Measurements from ENCODE around the gene CRYZL1. TPM values are rescaled to one million over a fixed set of nuclear protein-coding genes. Genes with fewer than 3 reads are reported as not detected.
A peak's percentile ranks its signal among the peaks of the same experiment; 100 is the strongest.

The CRYZL1 gene
- total RNA-seq, 1 donor from 2014 or later, result 43.6 TPM

GRCh38 chr21:33598051-33598450, 43.5 kb downstream of the CRYZL1 start:
- TF ChIP-seq CTCF (IDR thresholded peaks at IDR 0.05), result no peak
- Mint-ChIP-seq H3K4me1 (ENCODE audit: unreplicated experiment) (no peaks in the 10 kb centered on the region), H3K9me3 (ENCODE audit: unreplicated experiment) (no peaks in the 10 kb centered on the region), H3K27ac (ENCODE audit: unreplicated experiment) (no peak overlapping the region), H3K36me3 (ENCODE audit: unreplicated experiment) (peaks cover 33% of the 10 kb centered on the region), H3K27me3 (ENCODE audit: unreplicated experiment) (no peaks in the 10 kb centered on the region), H3K4me3 (ENCODE audit: unreplicated experiment) (no peak overlapping the region)
- DNase-seq (ENCODE audit: extremely low spot score, unreplicated experiment), result no peak

DNA sequence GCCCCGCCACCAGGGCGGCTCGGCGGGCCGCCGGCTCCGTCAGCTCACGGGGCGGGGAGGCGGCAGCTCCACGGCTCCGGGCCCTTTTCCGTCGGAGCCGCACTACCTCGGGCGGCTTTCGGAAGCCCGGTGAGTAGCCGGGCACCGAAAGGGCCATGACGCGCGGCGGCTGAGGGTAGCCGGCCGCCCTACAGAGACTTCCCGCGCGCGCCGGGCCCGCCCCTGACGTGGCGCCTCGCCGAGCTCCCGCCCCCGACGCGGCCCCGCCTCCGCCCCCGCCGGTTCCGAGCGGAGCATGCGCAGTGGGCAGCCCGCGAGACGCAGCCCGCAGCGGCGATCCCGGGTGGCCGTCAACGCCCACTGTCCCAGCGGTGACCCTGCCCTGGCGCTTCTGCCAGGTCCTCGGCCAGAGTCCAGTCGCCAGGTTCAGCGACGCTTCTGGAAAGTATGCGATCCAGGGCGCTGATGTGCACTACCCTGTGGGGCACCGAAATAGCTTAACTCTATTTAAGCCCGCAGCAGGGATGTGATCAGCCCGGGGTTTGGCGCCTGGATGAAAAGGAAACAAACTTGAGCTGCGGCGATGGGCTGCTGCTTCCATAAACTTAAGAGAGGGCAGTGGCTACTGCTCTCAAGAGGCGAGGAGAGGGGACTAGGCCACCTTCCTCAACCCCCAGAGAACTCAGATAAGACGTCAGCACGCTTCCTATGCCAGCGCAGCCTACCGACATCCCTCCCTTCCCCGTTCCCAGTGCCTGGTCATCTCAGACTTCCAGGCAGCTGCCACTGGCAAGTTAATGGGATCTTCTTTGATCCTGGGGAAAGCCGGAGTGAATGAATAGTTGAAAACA, 52.8 kb downstream of the CRYZL1 start, which contains the start of gene DONSON:
Gene DONSON (minus strand): TSS at position 200 of the 851 bp plus-strand sequence. CDS start 43 bp downstream, at position 157.
- DNase-seq (ENCODE audit: extremely low spot score, unreplicated experiment), result peak; percentile 97
- H3K27me3 Mint-ChIP-seq (ENCODE audit: unreplicated experiment), result no peaks in the 10 kb centered on the region
- H3K4me3 Mint-ChIP-seq (ENCODE audit: unreplicated experiment), result peak within 1 kb of the TSS; percentile 92
- TF ChIP-seq CTCF (IDR thresholded peaks at IDR 0.05), result no peak
- H3K4me1 Mint-ChIP-seq (ENCODE audit: unreplicated experiment), result peaks cover 29% of the 10 kb centered on the region
- H3K36me3 Mint-ChIP-seq (ENCODE audit: unreplicated experiment), result peaks cover 7% of the 10 kb centered on the region
- H3K27ac Mint-ChIP-seq (ENCODE audit: unreplicated experiment), result peak within 1 kb of the TSS; percentile 95
- H3K9me3 Mint-ChIP-seq (ENCODE audit: unreplicated experiment), result no peaks in the 10 kb centered on the region

DNA sequence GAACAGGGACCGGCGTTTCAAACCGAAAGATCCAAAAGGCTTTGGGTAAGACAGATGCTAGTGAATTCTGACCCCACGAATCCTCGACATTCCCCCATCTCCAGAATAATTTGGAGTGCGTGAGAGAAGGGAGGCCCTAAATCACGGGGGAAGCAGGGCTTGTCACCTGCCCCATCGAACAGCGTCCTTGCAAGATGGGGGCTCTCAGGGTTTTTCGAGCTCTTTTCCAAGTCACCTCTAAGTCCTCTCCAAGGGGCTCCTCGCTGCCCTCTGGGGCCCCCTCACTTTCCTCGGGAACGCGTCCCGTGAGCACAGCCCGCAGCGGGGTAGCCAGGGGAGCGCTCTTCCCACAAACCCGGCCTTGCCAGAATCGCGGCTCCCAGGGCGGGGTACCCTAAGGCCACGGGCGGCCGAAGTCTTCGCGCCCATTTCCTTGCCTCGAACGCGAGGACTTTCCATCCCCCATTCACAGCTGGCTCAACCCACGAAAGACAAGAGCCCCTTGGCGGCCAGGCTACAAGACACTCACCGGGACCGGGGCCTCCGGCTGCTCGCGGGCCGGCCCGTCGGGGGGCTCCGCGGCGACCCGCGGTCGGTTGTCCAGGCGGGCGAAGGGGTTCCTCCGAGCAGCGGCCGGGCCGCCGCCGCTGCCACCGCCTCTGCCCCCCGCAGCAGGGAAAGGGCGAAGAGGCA, 53.6 kb downstream of the CRYZL1 start:
- peak overlapping the region; percentile 87 for H3K27ac Mint-ChIP-seq (ENCODE audit: unreplicated experiment)
- H3K9me3 Mint-ChIP-seq (ENCODE audit: unreplicated experiment), result no peaks in the 10 kb centered on the region
- peak overlapping the region; percentile 92 for H3K4me3 Mint-ChIP-seq (ENCODE audit: unreplicated experiment)
- peak; percentile 87 for DNase-seq (ENCODE audit: extremely low spot score, unreplicated experiment)
- TF ChIP-seq CTCF (IDR thresholded peaks at IDR 0.05), result no peak
- H3K27me3 Mint-ChIP-seq (ENCODE audit: unreplicated experiment), result no peaks in the 10 kb centered on the region
- H3K4me1 Mint-ChIP-seq (ENCODE audit: unreplicated experiment), result peaks cover 29% of the 10 kb centered on the region
- H3K36me3 Mint-ChIP-seq (ENCODE audit: unreplicated experiment), result peaks cover 6% of the 10 kb centered on the region

DNA sequence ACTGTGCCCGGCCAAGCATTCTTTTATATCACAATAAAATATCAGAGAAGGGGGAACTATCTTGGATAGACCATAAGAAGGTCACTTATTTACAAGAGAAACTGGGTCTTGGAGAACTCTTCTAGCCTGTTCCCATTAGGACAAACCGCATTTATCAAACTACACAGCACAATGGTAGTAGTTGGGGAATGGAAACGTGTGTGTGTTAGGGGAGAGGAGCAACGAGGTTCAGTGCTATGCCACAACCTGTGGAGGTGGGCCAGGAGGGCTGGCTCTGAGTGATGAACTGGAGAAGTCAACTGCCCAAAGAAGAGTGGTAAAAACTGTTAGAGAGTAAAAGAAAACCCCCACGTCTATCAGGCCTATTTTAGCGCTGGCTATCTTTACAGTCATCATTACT, 54.6 kb downstream of the CRYZL1 start:
- H3K27me3 Mint-ChIP-seq (ENCODE audit: unreplicated experiment), result no peaks in the 10 kb centered on the region
- H3K36me3 Mint-ChIP-seq (ENCODE audit: unreplicated experiment), result peaks cover 2% of the 10 kb centered on the region
- no peak overlapping the region for H3K27ac Mint-ChIP-seq (ENCODE audit: unreplicated experiment)
- no peaks in the 10 kb centered on the region for H3K9me3 Mint-ChIP-seq (ENCODE audit: unreplicated experiment)
- no peak for DNase-seq (ENCODE audit: extremely low spot score, unreplicated experiment)
- peaks cover 29% of the 10 kb centered on the region for H3K4me1 Mint-ChIP-seq (ENCODE audit: unreplicated experiment)
- H3K4me3 Mint-ChIP-seq (ENCODE audit: unreplicated experiment), result peak overlapping the region; percentile 45
- no peak for TF ChIP-seq CTCF (IDR thresholded peaks at IDR 0.05)

DNA sequence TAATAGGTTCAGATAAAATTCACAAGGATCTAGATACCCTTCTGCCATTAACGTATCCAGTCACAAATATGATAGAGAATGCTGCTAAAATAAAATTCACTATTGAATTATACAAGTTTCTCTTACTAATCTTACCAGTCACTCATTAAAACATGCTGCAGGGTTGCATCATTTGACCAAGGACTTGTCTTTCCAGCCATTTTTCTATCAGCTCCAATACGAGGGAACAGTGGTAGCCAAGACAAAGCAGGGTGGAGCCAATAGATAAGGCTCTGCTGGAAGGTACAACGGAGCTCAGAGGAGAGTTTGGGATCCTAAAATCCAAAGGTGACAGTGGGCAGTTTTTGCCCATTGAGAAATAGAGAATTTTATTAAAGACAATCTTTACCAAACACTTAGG, 57.1 kb downstream of the CRYZL1 start:
- Mint-ChIP-seq H3K36me3 (ENCODE audit: unreplicated experiment) (peaks cover 4% of the 10 kb centered on the region), H3K27ac (ENCODE audit: unreplicated experiment) (no peak overlapping the region)

More for the DNA sequence above, 57.1 kb downstream of the CRYZL1 start:
- no peaks in the 10 kb centered on the region for H3K27me3 Mint-ChIP-seq (ENCODE audit: unreplicated experiment)
- no peaks in the 10 kb centered on the region for H3K9me3 Mint-ChIP-seq (ENCODE audit: unreplicated experiment)
- H3K4me3 Mint-ChIP-seq (ENCODE audit: unreplicated experiment), result no peak overlapping the region
- no peak for DNase-seq (ENCODE audit: extremely low spot score, unreplicated experiment)
- no peak for TF ChIP-seq CTCF (IDR thresholded peaks at IDR 0.05)
- peaks cover 22% of the 10 kb centered on the region for H3K4me1 Mint-ChIP-seq (ENCODE audit: unreplicated experiment)
